Esophagus muscularis mucosa (tissue), 4 donors: ENCODE data around the gene HPS4. TPM values are rescaled to one million over a fixed set of nuclear protein-coding genes. Genes with fewer than 3 reads are reported as not detected.
A peak's percentile ranks its signal among the peaks of the same experiment; 100 is the strongest.

Source experiments
- DNase-seq: peaks from one replicate; pipeline ENCODE4 v3.0.0-alpha.2; 2017; ENCODE audit errors: extremely low spot score
- H3K27ac ChIP-seq, 4 donors: fragments of 200-600 bp; sonication (generic); replicated peaks in 1 of 4; 1 replicate in 3 of 4; 2 replicates in 1 of 4; pipeline ENCODE4 v1.5.1; 2016 to 2019; ENCODE audit warnings: mild to moderate bottlenecking in 1 of 4
- H3K27me3 ChIP-seq, 4 donors: fragments of 200-600 bp; sonication (generic); one replicate each; pipeline versions ENCODE4 v1.5.1 to v1.6.0; 2016 to 2019
- H3K36me3 ChIP-seq, 4 donors: fragments of 200-600 bp; sonication (generic); one replicate each; pipeline ENCODE4 v1.5.1; 2016 to 2019
- H3K4me1 ChIP-seq, 4 donors: fragments of 200-600 bp; sonication (generic); one replicate each; pipeline ENCODE4 v1.5.1; 2016 to 2019
- H3K4me3 ChIP-seq, 4 donors: fragments of 200-600 bp; sonication (generic); 1 replicate in 2 of 4; 2 replicates in 2 of 4; pipeline ENCODE4 v1.5.1; 2016 to 2019; ENCODE audit warnings: mild to moderate bottlenecking in 4 of 4, moderate library complexity in 1 of 4
- H3K9me3 ChIP-seq, 4 donors: fragments of 200-600 bp; sonication (generic); 1 replicate in 3 of 4; 2 replicates in 1 of 4; pipeline ENCODE4 v1.5.1; 2016 to 2019
- CTCF ChIP-seq, 3 experiments: fragments of 200-600 bp in 2 of 3; fragments of 450-650 bp in 1 of 3; sonication (generic) in 2 of 3; IDR thresholded peaks; one replicate each; pipeline ENCODE4 v1.5.1; 2017 to 2019; ENCODE audit warnings: antibody characterized with exemption in 3 of 3, mild to moderate bottlenecking in 2 of 3, moderate library complexity in 1 of 3
- EP300 ChIP-seq: sonication (generic); formaldehyde crosslinking; IDR thresholded peaks from one replicate; pipeline ENCODE4 v1.6.1; 2017; ENCODE audit warnings: antibody characterized with exemption
- POLR2A ChIP-seq: fragments of 450-650 bp; IDR thresholded peaks from one replicate; pipeline ENCODE4 v1.6.1; 2017; ENCODE audit warnings: antibody characterized with exemption, moderate library complexity, mild to moderate bottlenecking, low read depth
- POLR2AphosphoS5 ChIP-seq, 2 donors: sonication (generic); formaldehyde crosslinking; IDR thresholded peaks; one replicate each; pipeline ENCODE4 v1.6.1; 2017; ENCODE audit warnings: antibody characterized with exemption in 2 of 2
- WGBS: methylation state at CpG from one replicate; pipeline ENCODE4 v1.1.5; 2018; 5-methylcytosine and 5-hydroxymethylcytosine counted together
- intact Hi-C: fragments of 100-400 bp; cut with DNase I; formaldehyde crosslinking; loops from one replicate; pipeline ENCODE4 v1.15.1; 2023
- total RNA-seq, 4 donors: library from RNA; depleted of rRNA; stranded (reverse); fragments of >200 nt; gene quantifications; one replicate each; pipeline versions ENCODE4 v1.1.0 to v1.2.1, GENCODE V29; 2016

The HPS4 gene
- total RNA-seq, 4 donors from 2014 or later, result 15.4 to 17.9 (median 17.5) TPM

GRCh38 chr22:26480611-26480932, 3.0 kb downstream of the HPS4 start:
- Histone ChIP-seq H3K36me3 (peaks cover 21 to 35% (median 25%) of the 10 kb centered on the region in 4 donors), H3K27me3 (no peaks in the 10 kb centered on the region), H3K4me3 (no peak overlapping the region), H3K27ac (no peak overlapping the region), H3K9me3 (no peaks in the 10 kb centered on the region), H3K4me1 (peaks cover 51 to 63% (median 59%) of the 10 kb centered on the region in 4 donors)
- WGBS, result no CpG with 5 or more reads among the region's 2 CpGs
- intact Hi-C loops, result no loop called here
- TF ChIP-seq EP300, result no peak
- no peak for TF ChIP-seq CTCF (IDR thresholded peaks at IDR 0.05)
- no peak for DNase-seq

- no peak overlapping the region for H3K27ac ChIP-seq
Measured at GRCh38 chr22:26479792-26480610, 3.6 kb downstream of the HPS4 start.

GRCh38 chr22:26479043-26479791, 4.4 kb downstream of the HPS4 start:
- TF ChIP-seq POLR2AphosphoS5 (IDR thresholded peaks at IDR 0.05), result no peak
- no peak for TF ChIP-seq CTCF (IDR thresholded peaks at IDR 0.05)
- TF ChIP-seq POLR2A, result no peak
- no peak for TF ChIP-seq EP300
- intact Hi-C loops, result no loop called here
- Histone ChIP-seq H3K4me3 (peak overlapping the region in 1 of 4 donors; percentile 25), H3K27me3 (no peaks in the 10 kb centered on the region), H3K9me3 (no peaks in the 10 kb centered on the region), H3K27ac (no peak overlapping the region), H3K36me3 (peaks cover 27 to 46% (median 34%) of the 10 kb centered on the region in 4 donors), H3K4me1 (peaks cover 40 to 50% (median 45%) of the 10 kb centered on the region in 4 donors)
- DNase-seq, result no peak
- WGBS, result 66% methylated on average over 12 of the region's 12 CpGs

More at GRCh38 chr22:26479792-26480610, 3.6 kb downstream of the HPS4 start:
- DNase-seq, result no peak
- Histone ChIP-seq H3K4me1 (peaks cover 47 to 58% (median 53%) of the 10 kb centered on the region in 4 donors), H3K4me3 (peak overlapping the region in 1 of 4 donors; percentile 25), H3K36me3 (peaks cover 25 to 40% (median 30%) of the 10 kb centered on the region in 4 donors), H3K27me3 (no peaks in the 10 kb centered on the region), H3K9me3 (no peaks in the 10 kb centered on the region)
- TF ChIP-seq CTCF (IDR thresholded peaks at IDR 0.05) (no peak), EP300 (no peak), POLR2A (no peak), POLR2AphosphoS5 (IDR thresholded peaks at IDR 0.05) (no peak)
- intact Hi-C loops, result no loop called here
- WGBS, result 75% methylated on average over 12 of the region's 12 CpGs

GRCh38 chr22:26477341-26477731, 6.2 kb downstream of the HPS4 start:
- no peak overlapping the region for H3K27ac ChIP-seq
- H3K27me3 ChIP-seq, result no peaks in the 10 kb centered on the region
- peaks cover 29 to 37% (median 33%) of the 10 kb centered on the region in 4 donors for H3K4me1 ChIP-seq
- no peak overlapping the region for H3K4me3 ChIP-seq
- intact Hi-C loops, result no loop called here
- DNase-seq, result no peak
- WGBS, result 34% methylated on average over 4 of the region's 4 CpGs
- H3K36me3 ChIP-seq, result peaks cover 40 to 64% (median 49%) of the 10 kb centered on the region in 4 donors
- TF ChIP-seq POLR2AphosphoS5 (IDR thresholded peaks at IDR 0.05), result no peak
- TF ChIP-seq POLR2A, result no peak
- no peak for TF ChIP-seq CTCF (IDR thresholded peaks at IDR 0.05)
- no peaks in the 10 kb centered on the region for H3K9me3 ChIP-seq
